HG03139 (cell line): ENCODE measurements around the gene EDAR.

ENCODE experiments used
- ATAC-seq: cut with Tn5 transposase; IDR thresholded peaks from one replicate; pipeline ENCODE4 v1.9.1; 2021; ENCODE audit not compliant: unreplicated experiment

EDAR gene

GRCh38 chr2:108988796-108989713 is at the start of gene EDAR:
Gene EDAR (minus strand): TSS chr2:108989220. CDS start chr2:108931014, 58,206 bp downstream.
- no peak for ATAC-seq

DNA sequence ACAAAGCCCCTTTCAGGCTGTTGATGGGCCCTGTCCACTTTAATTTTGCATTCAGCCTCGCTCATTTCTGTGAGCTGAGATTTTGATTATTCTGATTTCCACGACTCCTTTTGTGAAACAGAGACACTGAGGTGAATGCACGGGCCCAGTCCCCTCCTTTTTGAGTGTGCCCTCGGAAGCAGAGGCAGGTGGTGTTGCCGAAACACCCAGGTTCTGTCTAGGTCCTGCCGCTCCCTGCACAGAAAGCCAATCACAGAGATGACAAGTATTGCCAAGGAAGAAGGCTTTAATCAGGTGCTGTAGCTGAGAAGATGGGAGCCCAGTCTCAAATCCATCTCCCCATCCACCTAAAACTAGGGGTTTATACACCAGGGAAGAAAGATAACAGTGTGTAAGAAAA is 44.2 kb upstream of the EDAR start:
- ATAC-seq: no peak

- ATAC-seq: no peak
Observed at GRCh38 chr2:109032229-109032820, 43.3 kb upstream of the EDAR start.

- ATAC-seq: no peak
Observed at GRCh38 chr2:109031476-109032228, 42.6 kb upstream of the EDAR start.

- no peak for ATAC-seq
Observed at GRCh38 chr2:109030870-109031475, 42.0 kb upstream of the EDAR start.

- no peak for ATAC-seq
Observed at GRCh38 chr2:109029490-109030201, 40.6 kb upstream of the EDAR start.

DNA sequence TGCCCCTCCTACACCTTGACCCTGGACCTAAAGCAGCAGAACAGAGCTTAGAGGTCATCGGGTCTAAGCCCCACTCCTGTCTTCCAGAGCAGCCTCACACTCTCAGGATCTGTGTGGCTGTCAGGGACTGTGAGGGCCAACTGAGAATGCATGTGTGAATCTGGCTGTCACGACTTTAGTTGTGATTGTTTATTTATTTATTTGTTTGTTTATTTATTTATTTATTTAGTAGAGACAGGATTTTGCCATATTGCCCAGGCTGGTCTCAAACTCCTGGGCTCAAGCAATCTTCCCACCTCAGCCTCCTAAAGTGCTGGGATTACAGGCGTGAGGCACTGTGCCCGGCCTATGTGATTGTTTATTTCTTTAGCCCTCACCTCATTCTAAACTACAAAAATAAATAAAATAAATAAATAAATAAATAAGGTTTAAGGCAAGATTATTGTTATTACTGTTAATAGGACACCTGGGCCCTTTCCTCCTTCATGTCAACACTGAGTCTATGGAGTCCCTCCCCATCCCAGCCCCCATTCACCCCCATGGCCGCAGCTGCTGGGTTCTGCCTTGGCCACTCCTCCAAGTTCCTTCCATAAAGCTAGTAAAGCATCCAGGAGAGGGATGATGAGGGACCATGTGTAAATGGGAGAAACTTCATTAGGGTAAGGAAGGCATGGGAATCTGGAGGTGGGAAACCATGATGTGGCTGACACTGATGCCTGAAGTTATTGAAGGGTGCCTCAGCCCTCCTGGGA is 39.9 kb upstream of the EDAR start:
- ATAC-seq: no peak

DNA sequence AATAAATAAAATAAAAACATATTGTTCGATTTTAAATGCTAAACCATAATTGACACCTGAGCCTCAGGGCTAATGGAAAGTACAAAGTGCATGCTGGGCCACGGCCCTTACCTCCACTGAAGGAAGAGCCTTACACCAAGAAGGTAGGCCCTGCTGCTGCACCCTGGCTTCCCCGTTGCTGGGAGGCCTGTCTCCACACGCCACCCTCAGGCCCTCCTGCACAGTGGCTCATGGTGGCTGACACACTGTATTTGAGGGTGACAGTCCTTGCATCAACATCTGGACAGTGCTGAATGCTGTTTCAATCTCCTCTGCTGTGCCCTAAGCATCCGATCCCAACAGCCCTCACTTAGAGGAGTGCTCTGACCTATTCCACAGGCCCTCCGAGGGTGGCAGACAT is 39.3 kb upstream of the EDAR start:
- ATAC-seq: no peak

GRCh38 chr2:109027702-109028101 is 38.7 kb upstream of the EDAR start:
- no peak for ATAC-seq

DNA sequence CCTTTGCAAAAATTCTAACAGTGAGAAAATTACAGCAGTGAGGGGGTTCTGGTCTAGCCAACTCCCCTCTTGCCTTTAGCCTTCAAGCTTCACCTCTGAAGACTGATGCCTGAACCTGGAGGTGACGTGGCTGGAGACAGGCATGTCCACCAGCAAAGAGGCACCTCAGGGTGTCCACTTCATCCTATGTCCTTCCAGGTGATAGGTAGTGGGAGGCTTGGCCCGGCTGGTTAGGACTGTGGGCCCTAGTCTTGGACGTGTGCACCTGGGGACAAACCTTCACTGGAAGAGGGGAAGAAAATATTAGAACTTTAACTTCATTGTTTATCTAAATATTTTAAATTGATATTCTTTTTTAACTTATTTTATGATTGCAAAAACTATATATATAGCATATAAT is 35.5 kb upstream of the EDAR start:
- no peak for ATAC-seq

DNA sequence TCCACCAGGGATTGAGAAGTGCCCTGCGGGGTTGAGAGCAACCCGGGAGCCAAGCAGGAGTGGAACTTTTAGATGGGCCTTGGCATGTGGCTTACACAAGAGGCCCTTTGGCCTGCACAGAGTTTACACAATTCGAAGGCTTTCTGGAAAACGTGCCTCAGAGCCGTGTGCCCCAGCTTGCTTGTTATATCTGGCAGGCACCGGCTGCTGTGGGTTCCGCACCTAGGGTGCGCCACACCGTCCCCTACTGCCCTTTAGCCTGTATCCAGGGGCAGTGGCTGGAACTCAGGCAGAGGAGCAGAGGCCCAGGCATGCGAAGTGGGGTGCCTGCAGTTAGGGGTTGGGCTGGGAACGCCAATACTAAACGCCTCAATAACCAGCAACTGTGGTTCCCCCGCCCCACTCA is 32.9 kb upstream of the EDAR start:
- ATAC-seq: no peak

DNA sequence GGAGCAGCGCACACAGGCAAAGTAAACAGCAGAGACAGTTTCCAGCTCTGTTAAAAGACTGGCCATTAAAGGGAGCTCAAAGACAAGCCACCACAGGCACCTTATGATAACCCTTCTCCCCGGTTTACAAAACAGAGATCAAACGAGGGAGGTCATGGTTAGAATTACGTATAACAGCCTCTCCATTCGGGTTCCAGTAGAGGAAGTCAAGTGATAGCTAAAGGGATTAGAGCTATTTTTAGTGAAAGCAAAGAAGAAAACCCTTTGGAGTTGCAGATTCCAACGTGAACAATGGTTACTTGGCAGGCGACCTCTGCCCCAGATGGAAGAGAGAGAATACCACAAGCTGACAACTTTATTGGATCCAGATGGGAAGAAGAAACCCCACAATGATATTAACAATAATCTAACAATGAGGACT is 31.2 kb upstream of the EDAR start:
- ATAC-seq: no peak

DNA sequence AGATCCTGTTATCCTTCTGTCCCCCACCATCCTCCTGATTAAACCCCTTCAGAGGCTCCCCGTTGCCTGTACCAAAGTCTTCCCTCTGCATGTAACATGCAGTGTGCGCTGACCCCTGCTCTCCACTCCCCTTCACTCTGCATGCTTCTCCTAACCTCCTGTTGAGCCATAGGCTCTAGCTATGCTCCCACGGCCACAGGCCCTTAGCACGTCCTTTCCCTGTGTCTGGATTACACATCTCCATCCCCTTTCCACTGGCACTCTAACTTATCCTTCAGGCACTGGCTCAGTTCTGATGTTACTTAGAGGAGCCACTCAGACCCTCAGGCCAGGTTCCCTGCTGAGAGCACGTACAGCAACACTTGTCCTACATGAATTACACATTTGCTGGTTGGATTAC is 29.4 kb upstream of the EDAR start:
- ATAC-seq: no peak

DNA sequence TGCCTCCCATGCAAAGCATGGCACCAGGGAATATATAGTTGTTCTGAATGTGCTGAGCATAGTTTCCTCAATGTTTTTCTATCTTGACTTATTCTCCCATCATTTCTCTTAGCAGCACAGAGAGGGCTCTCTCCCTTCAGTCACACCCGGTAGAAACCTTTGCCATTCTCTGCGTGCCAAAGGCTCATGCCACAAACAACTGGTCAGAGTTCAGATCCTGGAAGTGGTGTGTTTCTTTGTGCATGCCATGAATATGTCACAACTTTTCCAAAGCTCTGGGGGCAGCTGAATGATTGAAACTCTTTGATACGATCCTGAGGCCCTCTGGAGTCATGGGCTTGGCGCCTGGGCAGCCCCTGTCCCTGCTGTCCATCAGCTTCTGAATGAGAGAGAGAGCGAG is 28.0 kb upstream of the EDAR start:
- no peak for ATAC-seq

GRCh38 chr2:109016376-109016775 is 27.4 kb upstream of the EDAR start:
- ATAC-seq: no peak

DNA sequence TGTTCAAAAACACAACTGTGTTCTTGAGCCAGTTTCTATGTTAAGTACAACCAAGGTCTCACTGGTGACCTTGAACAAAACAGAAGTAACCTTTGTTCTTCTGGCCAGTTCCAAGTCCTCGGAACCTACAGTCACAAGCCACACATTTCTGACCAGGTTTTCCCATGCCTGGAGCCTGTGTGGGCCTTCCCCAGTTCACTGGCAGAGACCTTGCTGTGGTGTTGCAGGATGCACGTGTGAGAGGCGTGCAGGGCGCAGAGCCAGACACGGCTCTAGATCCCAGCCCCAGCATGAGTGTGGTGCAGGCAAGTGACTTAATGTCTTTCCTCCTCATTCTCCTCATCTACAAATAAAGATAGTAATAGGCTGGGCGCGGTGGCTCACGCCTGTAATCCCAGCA is 25.5 kb upstream of the EDAR start:
- ATAC-seq: no peak

DNA sequence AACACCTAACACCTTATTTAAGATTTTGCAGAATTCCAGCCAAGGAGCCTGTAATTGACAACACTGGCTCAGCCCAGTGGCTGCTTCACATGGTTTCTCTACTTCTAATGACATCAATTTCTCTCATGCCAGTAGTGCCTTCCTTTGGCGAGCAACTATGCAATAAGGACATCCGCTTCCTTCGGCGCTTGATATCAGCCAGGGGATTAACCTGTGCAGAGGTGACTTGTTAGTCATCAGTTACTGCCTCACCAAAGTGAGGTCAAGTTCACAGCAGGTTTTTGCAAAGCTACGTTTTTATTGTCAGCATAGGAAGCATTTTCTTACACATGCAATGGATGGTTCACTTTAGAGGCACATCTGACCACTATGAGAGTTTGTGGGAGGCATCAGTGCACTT is 24.0 kb upstream of the EDAR start:
- no peak for ATAC-seq

- no peak for ATAC-seq
Observed at GRCh38 chr2:109009920-109010610, 21.0 kb upstream of the EDAR start.

DNA sequence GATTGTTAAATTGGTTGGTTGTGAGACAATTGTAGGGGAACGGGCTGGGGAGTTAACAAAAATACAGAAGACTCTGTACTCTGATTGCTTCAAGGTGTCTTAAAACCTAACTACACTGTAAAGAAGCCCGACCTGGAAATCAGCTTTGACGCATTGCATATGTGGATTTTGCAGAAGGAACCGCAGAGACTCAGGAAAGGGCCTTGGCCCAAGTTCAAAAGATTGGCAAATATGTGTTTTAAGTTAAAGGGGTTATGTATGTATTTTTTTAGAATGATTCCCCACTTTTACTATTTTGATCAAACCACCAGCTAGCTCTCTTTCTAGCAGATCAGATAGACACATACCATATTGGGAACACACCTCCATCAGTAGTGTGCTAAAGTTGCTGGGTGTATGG is 18.0 kb upstream of the EDAR start:
- no peak for ATAC-seq
